Stimulated activated CD4-positive, alpha-beta T cell treated with anti-CD3 and anti-CD28 coated beads, TNF-alpha, amount 100 ng/mL, for 4 hours (primary cell): ENCODE measurements around the gene DHX16.

Source experiments
- DNase-seq, 3 experiments: peaks; one replicate each; pipeline ENCODE4 v3.0.0-alpha.2; 2020; ENCODE audit warnings: low read depth in 3 of 3

The DHX16 gene

DNA sequence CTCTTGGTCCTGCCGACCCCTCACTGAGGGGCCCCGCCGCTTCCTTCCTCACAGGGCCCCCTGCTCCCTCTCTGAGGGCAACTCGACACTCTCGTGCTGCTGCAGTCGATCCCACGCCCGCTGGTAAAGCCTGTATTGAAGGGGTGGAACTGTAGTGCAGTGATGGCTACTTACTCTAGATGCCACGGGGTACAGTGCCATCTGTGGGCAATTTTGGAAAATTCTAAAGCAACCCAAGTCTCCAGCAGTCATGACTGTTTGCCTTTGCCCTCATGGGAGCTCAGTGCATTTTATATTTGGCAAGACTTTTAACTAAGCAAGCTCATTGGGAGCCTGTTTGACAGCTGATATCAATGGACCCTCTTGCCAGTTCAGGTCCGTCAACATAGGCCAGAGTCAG is 32.3 kb downstream of the DHX16 start:
- no peak for DNase-seq

DNA sequence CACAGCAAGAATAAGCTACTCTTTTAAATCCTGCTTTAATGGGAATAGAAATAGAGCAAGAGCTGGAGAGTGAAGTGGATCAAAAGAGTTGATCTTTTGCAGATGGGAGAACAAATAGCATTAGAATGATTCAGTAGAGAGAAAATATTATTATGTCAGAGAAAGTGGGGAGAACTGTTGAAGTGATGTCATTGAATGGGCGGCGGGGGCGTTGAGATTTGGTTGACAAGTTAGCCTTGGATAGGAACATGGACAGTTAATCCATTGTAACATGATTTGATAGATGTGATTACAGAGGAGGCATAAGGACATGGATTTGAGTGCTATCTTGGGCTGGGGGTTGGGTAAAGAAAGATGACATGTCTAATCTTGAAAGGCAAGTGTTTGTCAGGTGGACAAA is 37.0 kb downstream of the DHX16 start:
- no peak for DNase-seq

- DNase-seq: peak; percentile 77 to 85 (median 80)
Measured at GRCh38 chr6:30626484-30627366, 46.1 kb downstream of the DHX16 start, which contains the start of gene ATAT1. ATAT1 (plus strand) TSS chr6:30626874.

DNA sequence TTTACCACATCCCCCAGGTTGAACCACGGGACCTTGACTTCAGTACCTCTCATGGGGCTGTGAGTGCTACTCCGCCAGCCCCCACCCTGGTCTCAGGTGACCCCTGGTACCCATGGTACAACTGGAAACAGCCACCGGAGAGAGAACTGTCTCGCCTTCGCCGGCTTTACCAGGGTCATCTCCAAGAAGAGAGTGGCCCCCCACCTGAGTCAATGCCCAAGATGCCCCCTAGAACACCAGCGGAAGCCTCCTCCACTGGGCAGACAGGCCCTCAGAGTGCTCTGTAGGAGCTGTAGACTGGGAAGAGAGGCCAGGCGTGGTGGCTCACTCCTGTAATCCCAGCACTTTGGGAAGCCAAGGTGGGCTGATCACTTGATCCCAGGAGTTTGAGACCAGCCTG is 47.3 kb downstream of the DHX16 start:
- no peak for DNase-seq

- no peak for DNase-seq
Measured at GRCh38 chr6:30619561-30619960, 53.2 kb downstream of the DHX16 start.

GRCh38 chr6:30618270-30618797 is 54.5 kb downstream of the DHX16 start:
- DNase-seq: no peak

DNA sequence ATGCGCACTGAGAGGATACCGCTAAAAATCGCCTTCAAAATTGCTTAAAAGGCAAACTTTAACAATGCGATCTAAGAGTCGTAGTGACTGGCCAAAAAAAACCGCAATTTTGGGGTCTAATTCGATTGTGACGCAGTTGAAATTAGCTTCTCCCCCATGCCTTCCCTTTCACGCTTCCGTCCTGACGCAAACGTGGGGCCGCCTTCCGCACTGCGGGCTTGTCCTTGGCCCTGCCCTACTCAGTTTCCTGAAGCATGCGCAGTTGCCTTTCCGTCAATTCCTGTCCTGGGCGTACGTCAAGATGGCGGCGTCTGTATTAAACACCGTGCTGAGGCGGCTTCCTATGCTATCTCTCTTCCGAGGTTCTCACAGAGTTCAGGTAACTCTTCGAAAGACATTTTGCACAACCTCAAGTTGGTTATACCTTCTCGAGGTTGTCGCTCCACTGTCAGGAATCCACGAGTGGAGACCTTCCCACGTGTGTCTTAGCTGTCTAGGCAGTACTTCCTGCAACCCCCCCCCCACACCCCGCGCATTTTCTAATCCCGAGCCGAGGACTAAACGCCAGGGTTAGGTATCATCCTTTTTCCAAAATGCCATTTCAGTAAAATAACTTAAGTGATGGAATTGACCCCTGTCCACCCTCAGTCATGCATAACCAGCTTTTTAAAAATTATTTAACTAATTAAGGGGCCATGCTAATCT is 55.1 kb downstream of the DHX16 start, which contains the start of gene MRPS18B:
TSS of gene MRPS18B (plus strand) at position 276 of the 705 bp plus-strand sequence. CDS start at position 302, 26 bp downstream.
- peak; percentile 88 to 98 (median 93) for DNase-seq

GRCh38 chr6:30616811-30617564 is 55.8 kb downstream of the DHX16 start, which contains the start of gene PPP1R10:
PPP1R10 (minus strand) TSS chr6:30617243; CDS start chr6:30609944, 7,299 bp downstream.
- DNase-seq: peak; percentile 85 to 98 (median 96)

DNA sequence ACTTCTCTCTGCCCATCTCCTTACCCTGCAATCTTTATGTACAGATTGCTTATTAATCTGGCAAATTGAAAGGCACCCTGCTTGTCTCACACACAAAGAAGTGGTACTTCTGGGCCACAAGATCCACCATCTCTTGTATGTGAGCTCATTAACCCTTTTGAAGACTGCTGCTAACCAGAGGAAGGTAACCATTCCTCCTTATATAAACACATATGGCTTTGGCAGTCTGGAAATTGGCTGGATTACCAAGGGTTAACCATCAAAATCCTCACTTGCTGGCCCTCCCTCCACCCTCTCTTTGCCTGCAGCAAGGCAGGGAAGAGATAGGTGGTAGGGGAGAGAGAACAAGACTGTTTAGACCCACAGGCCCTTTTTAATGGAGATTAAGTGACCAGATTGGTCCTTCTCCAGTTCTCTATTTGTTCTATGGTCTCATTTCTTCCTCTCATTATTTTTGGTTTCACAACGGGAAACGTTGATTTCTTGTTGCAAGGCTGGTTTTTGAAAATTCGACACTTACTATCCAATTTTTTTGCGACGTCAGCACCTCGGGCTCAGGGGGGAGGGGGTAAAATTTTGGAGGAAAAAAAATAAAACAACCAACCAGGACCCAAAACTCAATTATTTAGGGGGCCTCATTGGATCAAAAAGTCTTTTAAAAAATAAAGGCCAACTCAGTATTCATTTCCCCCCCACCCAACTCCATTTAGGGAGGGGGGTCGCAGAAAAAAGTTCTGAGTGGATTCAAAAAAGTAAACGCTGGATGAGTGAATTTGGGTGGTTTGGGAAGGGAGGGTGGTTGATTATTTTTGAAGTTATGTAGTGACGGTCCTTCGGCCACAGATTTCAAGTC is 56.6 kb downstream of the DHX16 start:
- DNase-seq: no peak

GRCh38 chr6:30615219-30615957 is 57.4 kb downstream of the DHX16 start:
- no peak for DNase-seq

GRCh38 chr6:30614843-30615218 is 58.0 kb downstream of the DHX16 start:
- peak in 2 of 3 experiments; percentile 67 to 81 for DNase-seq

DNA sequence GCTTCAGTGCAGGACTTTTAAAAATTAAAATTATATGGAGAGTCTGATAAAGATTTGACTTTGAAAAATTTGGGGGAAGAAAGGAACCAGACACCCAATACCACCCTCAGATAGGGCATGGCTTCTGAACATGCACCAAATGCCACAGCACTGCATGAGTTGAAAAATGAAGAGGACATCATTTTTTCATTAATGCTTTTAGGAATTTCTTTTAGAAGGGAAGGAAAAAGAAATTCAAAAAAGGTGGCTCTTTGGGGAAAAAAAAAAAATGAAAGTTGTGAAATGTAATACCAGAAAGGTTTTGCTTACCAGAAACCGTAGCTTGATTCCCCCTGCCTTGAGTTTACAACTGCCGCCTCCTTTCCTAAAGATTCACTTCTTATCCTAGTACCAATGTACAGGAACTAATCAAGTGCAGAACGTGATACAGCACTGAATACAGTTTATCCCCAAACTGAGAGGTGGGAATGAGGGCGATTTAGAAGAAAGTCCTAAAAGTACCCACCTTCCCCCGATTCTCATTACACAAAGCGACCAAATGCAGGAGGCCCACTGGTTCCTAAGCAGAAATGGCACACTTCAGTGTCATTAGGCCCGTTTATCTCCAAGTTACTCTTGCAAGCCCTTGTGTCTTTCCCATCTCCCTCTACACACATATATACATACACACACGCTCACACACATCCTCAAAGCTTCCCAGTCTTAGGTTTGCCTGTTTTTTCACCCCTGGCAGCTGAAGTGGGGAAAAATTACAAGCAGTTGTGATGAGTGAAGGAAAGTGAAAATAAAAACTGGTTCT is 58.6 kb downstream of the DHX16 start:
- DNase-seq: no peak

- no peak for DNase-seq
Measured at GRCh38 chr6:30613251-30614043, 59.4 kb downstream of the DHX16 start.

GRCh38 chr6:30612687-30613248 is 60.0 kb downstream of the DHX16 start:
- DNase-seq: no peak

DNA sequence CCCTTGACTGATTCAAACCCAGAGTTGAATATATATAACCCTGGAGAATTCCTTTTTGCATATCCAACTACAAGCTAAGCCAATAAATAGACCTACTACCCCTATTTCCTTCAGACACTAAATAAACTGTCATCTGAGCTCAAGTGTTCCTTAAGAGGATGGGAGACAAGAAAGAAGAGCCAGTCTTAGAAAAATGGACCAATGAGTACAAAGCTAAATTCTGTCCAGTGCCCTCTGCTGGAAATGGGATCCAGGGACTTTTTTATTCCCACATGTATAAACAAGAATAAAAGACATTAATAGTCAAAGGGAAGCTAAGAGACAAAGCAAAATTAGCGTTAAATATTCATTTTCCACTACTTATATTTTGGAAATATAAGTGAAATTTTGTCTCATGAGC is 60.6 kb downstream of the DHX16 start:
- DNase-seq: no peak

DNA sequence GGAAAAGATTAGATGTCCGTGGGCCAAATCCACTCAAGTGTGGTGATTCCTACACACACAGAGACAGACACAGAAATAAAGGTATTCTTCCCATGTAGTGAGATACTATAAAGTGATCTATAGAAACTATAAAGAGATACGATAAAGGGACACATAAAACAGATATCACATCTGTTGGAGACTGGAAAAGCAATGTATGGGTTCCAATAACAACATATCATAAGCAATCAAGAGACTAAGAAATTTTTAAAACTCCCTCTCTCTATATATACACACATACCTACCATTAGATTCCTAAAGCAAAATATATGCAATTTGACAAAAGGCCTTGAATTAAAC is 61.0 kb downstream of the DHX16 start:
- no peak for DNase-seq

GRCh38 chr6:30611150-30611855 is 61.5 kb downstream of the DHX16 start:
- DNase-seq: no peak

- DNase-seq: no peak
Measured at GRCh38 chr6:30610065-30610464, 62.7 kb downstream of the DHX16 start.
